HEK293 (cell line): ENCODE data around the gene CD3D.

Experiments
- CTCF ChIP-seq: fragments of 450-650 bp; formaldehyde crosslinking; IDR thresholded peaks from 2 replicates; pipeline ENCODE4 v1.5.1; 2016; ENCODE audit warnings: missing biosample characterization, missing genetic modification characterization
- YY1 ChIP-seq: fragments of 450-650 bp; formaldehyde crosslinking; IDR thresholded peaks from 2 replicates; pipeline ENCODE4 v1.5.1; 2018; ENCODE audit warnings: missing biosample characterization, missing genetic modification characterization
- ZNF169 ChIP-seq: fragments of 450-650 bp; formaldehyde crosslinking; IDR thresholded peaks from 2 replicates; pipeline ENCODE4 v1.5.1; 2016; ENCODE audit warnings: missing biosample characterization, missing genetic modification characterization
- ZNF747 ChIP-seq: fragments of 450-650 bp; formaldehyde crosslinking; IDR thresholded peaks from 2 replicates; pipeline ENCODE4 v1.5.1; 2016; ENCODE audit warnings: missing biosample characterization, missing genetic modification characterization

GRCh38 chr11:118295815-118296454, 46.6 kb downstream of the CD3D start:
- TF ChIP-seq YY1 (tag by site-specific recombination): no peak
- no peak for TF ChIP-seq ZNF747
- TF ChIP-seq ZNF169: no peak
- TF ChIP-seq CTCF: no peak
